GM12878 (cell line): ENCODE measurements around the gene ATG5. TPM values are rescaled to one million over a fixed set of nuclear protein-coding genes. Genes with fewer than 3 reads are reported as not detected.

Experiments
- ATAC-seq: fragments of 200-7000 bp; cut with Tn5 transposase; 3 replicates; pipeline ENCODE4 v1.9.1; 2020; ENCODE audit warnings: mild to moderate bottlenecking, moderate library complexity
- BruUV-seq: library from RNA; stranded (reverse); fragments of 400-500 nt; replicated peaks from 2 replicates; lab custom pipeline; 2021; lab: Mats Ljungman, UMichigan
- CTCF ChIA-PET: fragments of 300-600 bp; sonication (Branson Sonifier 250); formaldehyde crosslinking; extraction: SDS; loops from one replicate; lab custom pipeline; 2021; ENCODE audit warnings: inconsistent platforms; lab: Yijun Ruan, JAX
- POLR2A ChIA-PET: fragments of 350-600 bp; formaldehyde crosslinking; extraction: SDS; loops from one replicate; lab custom pipeline; 2021; ENCODE audit warnings: inconsistent platforms; lab: Charles Lee
- RAD21 ChIA-PET: fragments of 300-600 bp; sonication (Branson Sonifier 250); formaldehyde crosslinking; loops from one replicate; lab custom pipeline; 2023; ENCODE audit warnings: antibody characterized with exemption; ENCODE audit not compliant: unreplicated experiment; lab: Charles Lee
- SMC1A ChIA-PET: fragments of 300-600 bp; sonication (Branson Sonifier 250); formaldehyde crosslinking; loops from one replicate; lab custom pipeline; 2023; ENCODE audit not compliant: unreplicated experiment, uncharacterized antibody; lab: Charles Lee
- DNase-seq: peaks from one replicate; pipeline ENCODE4 v3.0.0-alpha.2; 2011; ENCODE audit warnings: low read depth, low spot score
- FAIRE-seq: peaks from 3 replicates; lab custom pipeline; 2011; peaks lifted over from hg19 to GRCh38; lab: Jason Lieb, UNC
- H2AFZ ChIP-seq: 2 replicates; pipeline ENCODE4 v1.6.0; 2011; ENCODE audit warnings: low read depth, low read length, control low read depth; ENCODE audit not compliant: control insufficient read depth
- H3K27ac ChIP-seq: 2 replicates; pipeline ENCODE4 v1.5.1; 2011; ENCODE audit warnings: control low read depth; ENCODE audit not compliant: control insufficient read depth, insufficient read depth
- H3K27me3 ChIP-seq, 2 experiments: replicated peaks in 1 of 2; 2 replicates each; pipeline versions ENCODE4 v1.6.0 to v1.6.1; 2011; ENCODE audit warnings: low read length in 1 of 2; ENCODE audit not compliant: control insufficient read depth in 2 of 2, insufficient read depth in 2 of 2
- H3K36me3 ChIP-seq, 2 experiments: 2 replicates each; pipeline ENCODE4 v1.5.1; 2011; ENCODE audit warnings: low read length in 1 of 2; ENCODE audit not compliant: control insufficient read depth in 2 of 2, insufficient read depth in 2 of 2
- H3K4me1 ChIP-seq: 2 replicates; pipeline ENCODE4 v1.6.1; 2011; ENCODE audit warnings: mild to moderate bottlenecking, low read length, moderate library complexity, mixed read lengths; ENCODE audit not compliant: control insufficient read depth, insufficient read depth
- H3K4me2 ChIP-seq: 2 replicates; pipeline ENCODE4 v1.6.0; 2011; ENCODE audit warnings: control low read depth; ENCODE audit not compliant: control insufficient read depth, insufficient read depth
- H3K4me3 ChIP-seq: fragments of 200-600 bp; sonication (generic); 2 replicates; pipeline ENCODE4 v1.5.1; 2016
- H3K79me2 ChIP-seq: 2 replicates; pipeline ENCODE4 v1.6.0; 2011; ENCODE audit warnings: low read length; ENCODE audit not compliant: control insufficient read depth, insufficient read depth
- H3K9ac ChIP-seq: 2 replicates; pipeline ENCODE4 v1.8.0; 2011; ENCODE audit warnings: low read length, control low read depth, mixed read lengths; ENCODE audit not compliant: control insufficient read depth, insufficient read depth
- H3K9me3 ChIP-seq: replicated peaks from 3 replicates; pipeline ENCODE4 v1.5.1; 2011; ENCODE audit warnings: mild to moderate bottlenecking, low read length; ENCODE audit not compliant: control insufficient read depth, insufficient read depth
- H4K20me1 ChIP-seq: 2 replicates; pipeline ENCODE4 v1.6.0; 2011; ENCODE audit not compliant: control insufficient read depth, insufficient read depth
- BCL11A ChIP-seq: IDR thresholded peaks from 2 replicates; pipeline ENCODE4 v1.6.1; 2011; ENCODE audit warnings: low read depth, low read length
- JUND ChIP-seq: IDR thresholded peaks from 2 replicates; pipeline ENCODE4 v1.6.1; 2012; ENCODE audit warnings: low read depth, mild to moderate bottlenecking, low read length, improper control_type of control experiment, moderate library complexity
- RCOR1 ChIP-seq: conservative IDR thresholded peaks from 2 replicates; pipeline ENCODE4 v1.6.1; 2012; ENCODE audit warnings: low read depth, low read length, improper control_type of control experiment
- SP1 ChIP-seq: IDR thresholded peaks from one replicate; pipeline ENCODE4 v1.6.1; 2011; ENCODE audit warnings: low read depth, low read length
- WGBS: methylation state at CpG from one replicate; pipeline ENCODE4 v1.1.6; 2016; ENCODE audit warnings: low lambda C conversion rate; ENCODE audit not compliant: insufficient replicate concordance, insufficient coverage; ENCODE audit errors: missing lambda C conversion rate; 5-methylcytosine and 5-hydroxymethylcytosine counted together
- in situ Hi-C: fragments of 300-500 bp; cut with MboI; formaldehyde crosslinking; loops from 9 replicates; pipeline ENCODE4 v1.14.3; 2018; ENCODE audit warnings: mixed read lengths
- intact Hi-C: fragments of 100-400 bp; cut with micrococcal nuclease; formaldehyde crosslinking; loops from one replicate; pipeline ENCODE4 v1.14.2; 2022; ENCODE audit not compliant: unreplicated experiment
- polyA plus RNA-seq, 11 experiments: library from polyadenylated mRNA; depleted of rRNA in 4 of 11; unstranded in 6 of 11; stranded (reverse) in 5 of 11; fragments of >200 nt; fragmentation: Nextera tagmentation in 4 of 11; fragmentation: Illumina TruSeq in 1 of 11; extraction: Ambion mirVana in 4 of 11; extraction: Trizol in 1 of 11; gene quantifications; 1 replicate in 1 of 11; 2 replicates in 10 of 11; pipeline versions ENCODE4 v1.2.1 to v1.2.3, GENCODE V29; 2011 to 2016; ENCODE audit warnings: inconsistent platforms in 2 of 11, missing spikeins in 2 of 11, low read depth in 1 of 11
- total RNA-seq, 4 experiments: library from RNA; depleted of rRNA in 3 of 4; stranded (reverse); fragments of >200 nt in 3 of 4; fragmentation: Illumina TruSeq in 1 of 4; extraction: Trizol in 1 of 4; gene quantifications; 2 replicates each; pipeline versions ENCODE4 v1.2.1 to v1.2.3, GENCODE V29; 2013 to 2021
- TF ChIP-seq, protein P1 (sequence below): fragments of 450-650 bp; IDR thresholded peaks from 2 replicates; pipeline ENCODE4 v1.6.1; 2016; ENCODE audit warnings: mild to moderate bottlenecking, moderate library complexity, borderline replicate concordance

Gene ATG5
- total and polyA plus RNA-seq, 10 of the 15 experiments (the other 5 are each of a cell fraction or from before 2014, with no cell fraction given): 12.9 to 51.8 (median 23.9) TPM

DNA sequence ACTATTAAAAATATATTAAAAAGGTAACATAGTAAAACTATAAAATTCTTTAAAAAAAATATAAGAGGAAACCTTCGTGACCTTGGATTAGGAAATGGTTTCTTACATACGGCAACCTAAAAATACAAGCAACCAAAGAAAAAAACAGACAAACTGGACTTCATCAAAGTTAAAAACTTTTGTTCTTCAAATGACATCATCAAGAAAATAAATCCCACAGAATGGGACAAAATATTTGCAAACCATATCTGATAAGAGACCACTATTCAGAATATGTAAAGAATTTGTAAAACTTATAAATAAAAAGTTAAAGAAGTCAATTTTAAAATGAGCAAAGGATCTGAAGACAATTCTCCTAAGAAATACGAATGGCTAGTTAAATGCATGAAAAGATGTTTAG lies 110.0 kb downstream of the ATG5 start:
- Histone ChIP-seq H3K9me3 (no peaks in the 10 kb centered on the region), H3K4me3 (no peak overlapping the region), H3K79me2 (no peaks in the 10 kb centered on the region; the same call in 1 of the 2 replicates), H3K27ac (no peak overlapping the region), H3K36me3 (no peaks in the 10 kb centered on the region), H3K4me1 (peaks cover 8% of the 10 kb centered on the region), H3K4me2 (no peak overlapping the region), H3K9ac (no peak overlapping the region), H4K20me1 (no peaks in the 10 kb centered on the region), H2AFZ (no peak overlapping the region), H3K27me3 (no peaks in the 10 kb centered on the region)
- SMC1A ChIA-PET: interaction anchor here (1.2 to 5.7 kb wide), 5 partner anchors 7 to 126 kb away, joined by 4 to 60 read pairs (median 9); no protein-coding TSS in a partner anchor
- FAIRE-seq: no peak
- in situ Hi-C loops: no loop called here
- ATAC-seq: no peak
- no peak for TF ChIP-seq RCOR1
- TF ChIP-seq, protein P1, sequence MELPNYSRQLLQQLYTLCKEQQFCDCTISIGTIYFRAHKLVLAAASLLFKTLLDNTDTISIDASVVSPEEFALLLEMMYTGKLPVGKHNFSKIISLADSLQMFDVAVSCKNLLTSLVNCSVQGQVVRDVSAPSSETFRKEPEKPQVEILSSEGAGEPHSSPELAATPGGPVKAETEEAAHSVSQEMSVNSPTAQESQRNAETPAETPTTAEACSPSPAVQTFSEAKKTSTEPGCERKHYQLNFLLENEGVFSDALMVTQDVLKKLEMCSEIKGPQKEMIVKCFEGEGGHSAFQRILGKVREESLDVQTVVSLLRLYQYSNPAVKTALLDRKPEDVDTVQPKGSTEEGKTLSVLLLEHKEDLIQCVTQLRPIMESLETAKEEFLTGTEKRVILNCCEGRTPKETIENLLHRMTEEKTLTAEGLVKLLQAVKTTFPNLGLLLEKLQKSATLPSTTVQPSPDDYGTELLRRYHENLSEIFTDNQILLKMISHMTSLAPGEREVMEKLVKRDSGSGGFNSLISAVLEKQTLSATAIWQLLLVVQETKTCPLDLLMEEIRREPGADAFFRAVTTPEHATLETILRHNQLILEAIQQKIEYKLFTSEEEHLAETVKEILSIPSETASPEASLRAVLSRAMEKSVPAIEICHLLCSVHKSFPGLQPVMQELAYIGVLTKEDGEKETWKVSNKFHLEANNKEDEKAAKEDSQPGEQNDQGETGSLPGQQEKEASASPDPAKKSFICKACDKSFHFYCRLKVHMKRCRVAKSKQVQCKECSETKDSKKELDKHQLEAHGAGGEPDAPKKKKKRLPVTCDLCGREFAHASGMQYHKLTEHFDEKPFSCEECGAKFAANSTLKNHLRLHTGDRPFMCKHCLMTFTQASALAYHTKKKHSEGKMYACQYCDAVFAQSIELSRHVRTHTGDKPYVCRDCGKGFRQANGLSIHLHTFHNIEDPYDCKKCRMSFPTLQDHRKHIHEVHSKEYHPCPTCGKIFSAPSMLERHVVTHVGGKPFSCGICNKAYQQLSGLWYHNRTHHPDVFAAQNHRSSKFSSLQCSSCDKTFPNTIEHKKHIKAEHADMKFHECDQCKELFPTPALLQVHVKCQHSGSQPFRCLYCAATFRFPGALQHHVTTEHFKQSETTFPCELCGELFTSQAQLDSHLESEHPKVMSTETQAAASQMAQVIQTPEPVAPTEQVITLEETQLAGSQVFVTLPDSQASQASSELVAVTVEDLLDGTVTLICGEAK: no peak
- no peak for TF ChIP-seq JUND
- TF ChIP-seq SP1: no peak
- TF ChIP-seq BCL11A: no peak
- intact Hi-C loops: no loop called here
- POLR2A ChIA-PET: no interaction called here
- DNase-seq: no peak
- RAD21 ChIA-PET: interaction anchor here (1.4 to 2.1 kb wide), 3 partner anchors 8 to 125 kb away, joined by 3 to 11 read pairs (median 8); no protein-coding TSS in a partner anchor
- WGBS: 98% methylated on average over 3 of the region's 3 CpGs
- CTCF ChIA-PET: interaction anchor here (1.1 to 6.1 kb wide), 3 partner anchors 7 to 75 kb away, joined by 5 to 62 read pairs (median 7); no protein-coding TSS in a partner anchor
- no TSS peak for BruUV-seq
